ENCODE results near the gene NET1. TPM values are rescaled to one million over a fixed set of nuclear protein-coding genes. Genes with fewer than 3 reads are reported as not detected.

NET1 gene
- polyA plus RNA-seq, 1 of the 3 experiments (the other 2 are of a cell fraction), result 4.7 TPM

- H3K36me3 ChIP-seq (replicated peaks in 1 of 2; ENCODE audit: control insufficient read depth in 1 of 2, insufficient read depth in 2 of 2, low read length in 1 of 2), result no peaks in the 10 kb centered on the region
- no peaks in the 10 kb centered on the region for H3F3A ChIP-seq (replicated peaks; ENCODE audit: insufficient read depth)
- no peak overlapping the region for H3K4me3 ChIP-seq (ENCODE audit: low read depth in 2 of 2, low read length in 1 of 2)
- no peaks in the 10 kb centered on the region for H4K20me1 ChIP-seq (ENCODE audit: insufficient read depth)
- no peak overlapping the region for H2AFZ ChIP-seq (ENCODE audit: low read depth)
- H3K27ac ChIP-seq (ENCODE audit: low read depth in 2 of 2, low read length in 1 of 2), result no peak overlapping the region
- no peak overlapping the region for H3K9ac ChIP-seq
- no peaks in the 10 kb centered on the region for H3K9me2 ChIP-seq
- ChIA-PET CTCF (no interaction called here), POLR2A (no interaction called here)
- no peaks in the 10 kb centered on the region for H3K9me3 ChIP-seq
- no peak overlapping the region for H3K4me2 ChIP-seq
- H3K79me2 ChIP-seq (ENCODE audit: insufficient read depth), result no peaks in the 10 kb centered on the region
- H3K27me3 ChIP-seq (ENCODE audit: insufficient read depth), result no peaks in the 10 kb centered on the region
- WGBS (ENCODE audit: low lambda C conversion rate), result 53% methylated on average over 3 of the region's 4 CpGs
- DNase-seq, result no peak
- no peak for TF ChIP-seq EP300 (IDR thresholded peaks at IDR 0.05; ENCODE audit: borderline replicate concordance in 1 of 2, low read depth in 1 of 2, low read length in 1 of 2)
- no peak for TF ChIP-seq ELF1 (IDR thresholded peaks at IDR 0.05)
- no peak for TF ChIP-seq JUND (IDR thresholded peaks at IDR 0.05)
- no peak for TF ChIP-seq USF2 (IDR thresholded peaks at IDR 0.05; ENCODE audit: borderline replicate concordance, low read depth, low read length)
- no peak for TF ChIP-seq RAD21 (IDR thresholded peaks at IDR 0.05; ENCODE audit: low read length)
- no peak for TF ChIP-seq GATA2 (CRISPR knock-in tag; IDR thresholded peaks at IDR 0.05)
- TF ChIP-seq FOXM1 (IDR thresholded peaks at IDR 0.05; ENCODE audit: low read depth), result no peak
- TF ChIP-seq RFX5 (IDR thresholded peaks at IDR 0.05; ENCODE audit: low read length), result no peak
- no peak for TF ChIP-seq TAF1 (IDR thresholded peaks at IDR 0.05; ENCODE audit: borderline replicate concordance, low read depth, low read length)
- TF ChIP-seq EZH2phosphoT487 (IDR thresholded peaks at IDR 0.05; ENCODE audit: borderline replicate concordance, low read depth), result no peak
- no peak for TF ChIP-seq ZBTB33 (IDR thresholded peaks at IDR 0.05; ENCODE audit: borderline replicate concordance, low read depth)
- TF ChIP-seq TEAD4 (IDR thresholded peaks at IDR 0.05; ENCODE audit: borderline replicate concordance, insufficient read depth), result no peak
- no peak for TF ChIP-seq MAX (IDR thresholded peaks at IDR 0.05; ENCODE audit: low read depth)
- TF ChIP-seq NFIC (IDR thresholded peaks at IDR 0.05; ENCODE audit: borderline replicate concordance), result no peak
- TF ChIP-seq NRF1 (IDR thresholded peaks at IDR 0.05; ENCODE audit: low read depth, low read length), result no peak
- TF ChIP-seq, protein P1, sequence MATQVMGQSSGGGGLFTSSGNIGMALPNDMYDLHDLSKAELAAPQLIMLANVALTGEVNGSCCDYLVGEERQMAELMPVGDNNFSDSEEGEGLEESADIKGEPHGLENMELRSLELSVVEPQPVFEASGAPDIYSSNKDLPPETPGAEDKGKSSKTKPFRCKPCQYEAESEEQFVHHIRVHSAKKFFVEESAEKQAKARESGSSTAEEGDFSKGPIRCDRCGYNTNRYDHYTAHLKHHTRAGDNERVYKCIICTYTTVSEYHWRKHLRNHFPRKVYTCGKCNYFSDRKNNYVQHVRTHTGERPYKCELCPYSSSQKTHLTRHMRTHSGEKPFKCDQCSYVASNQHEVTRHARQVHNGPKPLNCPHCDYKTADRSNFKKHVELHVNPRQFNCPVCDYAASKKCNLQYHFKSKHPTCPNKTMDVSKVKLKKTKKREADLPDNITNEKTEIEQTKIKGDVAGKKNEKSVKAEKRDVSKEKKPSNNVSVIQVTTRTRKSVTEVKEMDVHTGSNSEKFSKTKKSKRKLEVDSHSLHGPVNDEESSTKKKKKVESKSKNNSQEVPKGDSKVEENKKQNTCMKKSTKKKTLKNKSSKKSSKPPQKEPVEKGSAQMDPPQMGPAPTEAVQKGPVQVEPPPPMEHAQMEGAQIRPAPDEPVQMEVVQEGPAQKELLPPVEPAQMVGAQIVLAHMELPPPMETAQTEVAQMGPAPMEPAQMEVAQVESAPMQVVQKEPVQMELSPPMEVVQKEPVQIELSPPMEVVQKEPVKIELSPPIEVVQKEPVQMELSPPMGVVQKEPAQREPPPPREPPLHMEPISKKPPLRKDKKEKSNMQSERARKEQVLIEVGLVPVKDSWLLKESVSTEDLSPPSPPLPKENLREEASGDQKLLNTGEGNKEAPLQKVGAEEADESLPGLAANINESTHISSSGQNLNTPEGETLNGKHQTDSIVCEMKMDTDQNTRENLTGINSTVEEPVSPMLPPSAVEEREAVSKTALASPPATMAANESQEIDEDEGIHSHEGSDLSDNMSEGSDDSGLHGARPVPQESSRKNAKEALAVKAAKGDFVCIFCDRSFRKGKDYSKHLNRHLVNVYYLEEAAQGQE (IDR thresholded peaks at IDR 0.05; ENCODE audit: low read depth, low read length), result no peak
- no peaks in the 10 kb centered on the region for H3K4me1 ChIP-seq (ENCODE audit: control insufficient read depth in 1 of 2, insufficient read depth in 2 of 2, low read depth in 1 of 2, low read length in 1 of 2)
Observed at GRCh38 chr10:5492322-5492855, 80.0 kb downstream of the NET1 start.
